OCI-M2 (cell line): ENCODE results near the gene PCNA.

ENCODE experiments used
- DNase-seq: peaks from one replicate; lab custom pipeline; 2025; ENCODE audit not compliant: unreplicated experiment; lab: John Stamatoyannopoulos, UW

The PCNA gene

GRCh38 chr20:5119435-5120184, at the start of gene PCNA:
TSS of gene PCNA (minus strand) at chr20:5119958. CDS start at chr20:5119798, 160 bp downstream.
- peak; percentile 71 for DNase-seq

DNA sequence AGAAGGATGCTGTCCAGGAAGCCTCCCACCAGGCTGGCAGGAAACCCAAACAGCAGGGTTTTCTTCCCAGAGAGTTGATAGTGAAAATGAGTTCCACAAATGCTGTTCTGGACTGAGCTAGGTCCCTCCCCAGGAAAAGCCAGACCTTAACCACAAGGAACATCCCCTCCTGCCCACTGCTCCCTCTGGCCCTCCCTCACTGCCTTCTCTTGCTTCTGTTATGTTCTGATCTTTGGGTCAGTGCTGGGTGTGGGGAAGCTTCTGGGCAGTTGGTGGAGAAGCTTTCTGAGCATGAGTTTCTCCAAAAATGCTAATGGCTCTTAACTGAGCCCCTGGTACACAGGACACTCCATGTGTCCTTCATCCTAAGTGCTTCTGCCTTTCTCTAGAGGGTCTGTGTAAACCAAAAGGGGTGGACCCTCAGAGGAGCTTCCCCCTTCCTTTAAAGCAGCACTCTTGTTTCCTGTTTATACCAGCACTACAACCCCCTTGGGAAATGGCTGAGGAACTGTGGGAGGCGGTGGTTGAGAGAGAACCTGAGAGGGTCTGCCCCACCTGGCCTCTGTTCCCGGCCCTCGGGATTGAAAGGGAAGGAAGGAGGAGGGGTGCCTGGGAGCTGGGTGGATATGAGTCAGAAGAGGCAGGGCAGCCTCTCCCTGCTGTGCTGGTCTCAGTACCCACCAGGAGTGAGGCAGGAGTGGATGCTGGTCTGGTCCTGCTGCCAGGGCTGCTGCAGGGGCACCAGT, 49.1 kb upstream of the PCNA start:
- no peak for DNase-seq

DNA sequence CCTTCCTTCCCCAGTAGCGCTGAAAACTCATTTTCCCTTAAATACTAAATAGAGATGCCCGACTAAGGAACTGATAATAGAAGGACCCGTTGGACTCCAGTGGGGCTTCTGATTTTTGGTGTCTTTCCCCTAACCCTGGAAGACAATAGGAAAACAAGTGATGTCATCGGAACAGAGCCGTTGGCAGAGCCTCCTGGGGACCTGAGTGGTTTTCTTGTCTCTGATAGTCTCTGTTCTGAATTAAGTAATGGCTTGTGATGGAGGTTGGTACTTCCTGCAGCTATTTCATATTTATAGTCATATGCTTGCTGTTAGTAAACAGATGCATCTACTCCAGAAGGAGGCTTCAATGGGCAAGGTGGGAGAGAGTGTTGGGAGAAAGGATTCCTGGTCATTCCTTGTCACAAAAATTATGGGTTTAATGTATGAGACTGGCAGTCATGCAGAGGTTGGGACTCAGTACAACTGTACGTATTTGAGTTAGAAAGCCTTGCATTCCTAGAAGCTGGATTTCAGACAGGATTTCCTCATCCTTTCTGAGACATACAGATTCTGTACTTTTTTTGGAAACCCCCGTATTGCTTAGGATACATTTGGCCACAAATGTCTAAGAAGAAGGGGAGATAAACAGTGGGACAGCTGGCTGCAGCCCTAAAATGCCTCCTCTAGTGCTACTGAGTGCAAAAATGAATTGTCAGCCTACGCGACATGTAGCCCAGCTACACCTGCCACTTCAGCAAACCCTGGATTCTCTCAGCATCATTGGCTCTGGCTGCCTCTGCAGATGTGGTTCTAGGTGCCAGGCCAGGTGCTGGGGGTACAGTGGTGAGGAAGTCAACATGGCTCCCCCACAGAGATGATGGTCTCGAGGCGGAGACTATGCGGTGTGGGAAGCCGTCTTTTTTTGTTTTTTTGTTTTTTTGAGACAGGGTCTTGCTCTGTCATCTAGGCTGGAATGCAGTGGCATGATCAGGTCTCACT, 45.2 kb upstream of the PCNA start:
- DNase-seq = no peak

- no peak for DNase-seq
Observed at GRCh38 chr20:5161536-5162164, 41.9 kb upstream of the PCNA start.

DNA sequence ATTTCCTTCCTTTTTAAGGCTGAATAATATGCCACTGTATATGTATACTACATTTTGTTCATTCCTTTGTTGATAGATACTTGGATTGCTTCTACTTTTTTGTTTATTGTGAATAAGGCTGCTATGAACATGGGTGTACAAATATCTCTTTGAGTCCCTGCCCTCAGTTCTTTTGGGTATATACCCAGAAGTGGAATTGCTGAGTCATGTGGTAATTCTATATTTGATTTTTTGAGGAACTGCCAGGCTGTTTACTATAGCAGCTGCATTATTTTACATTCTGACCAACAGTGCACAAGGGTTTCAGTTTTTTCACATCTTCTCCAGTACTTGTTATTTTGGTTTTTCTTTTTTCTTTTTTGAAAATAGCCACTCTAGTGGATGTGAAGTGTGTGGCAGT, 41.1 kb upstream of the PCNA start:
- DNase-seq = no peak

DNA sequence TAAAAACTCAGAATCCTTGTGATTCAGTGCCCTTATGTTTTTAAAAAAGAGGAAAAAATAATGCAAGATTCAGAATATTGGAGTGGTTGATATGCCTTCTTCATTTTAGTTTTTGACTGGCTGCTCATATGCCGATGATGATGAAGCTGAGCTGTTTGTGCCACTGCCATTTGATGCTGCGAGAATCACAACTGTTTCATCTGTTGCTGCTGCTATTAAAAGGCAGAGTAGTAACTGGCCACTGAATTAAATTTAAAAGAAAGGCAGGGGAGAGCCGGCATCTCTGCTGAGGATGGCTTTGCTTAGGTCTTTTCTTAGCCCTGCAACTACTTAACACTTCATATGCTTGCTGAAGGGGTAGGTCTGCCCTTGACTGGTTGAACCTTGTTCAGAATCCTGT, 40.2 kb upstream of the PCNA start:
- DNase-seq = no peak

DNA sequence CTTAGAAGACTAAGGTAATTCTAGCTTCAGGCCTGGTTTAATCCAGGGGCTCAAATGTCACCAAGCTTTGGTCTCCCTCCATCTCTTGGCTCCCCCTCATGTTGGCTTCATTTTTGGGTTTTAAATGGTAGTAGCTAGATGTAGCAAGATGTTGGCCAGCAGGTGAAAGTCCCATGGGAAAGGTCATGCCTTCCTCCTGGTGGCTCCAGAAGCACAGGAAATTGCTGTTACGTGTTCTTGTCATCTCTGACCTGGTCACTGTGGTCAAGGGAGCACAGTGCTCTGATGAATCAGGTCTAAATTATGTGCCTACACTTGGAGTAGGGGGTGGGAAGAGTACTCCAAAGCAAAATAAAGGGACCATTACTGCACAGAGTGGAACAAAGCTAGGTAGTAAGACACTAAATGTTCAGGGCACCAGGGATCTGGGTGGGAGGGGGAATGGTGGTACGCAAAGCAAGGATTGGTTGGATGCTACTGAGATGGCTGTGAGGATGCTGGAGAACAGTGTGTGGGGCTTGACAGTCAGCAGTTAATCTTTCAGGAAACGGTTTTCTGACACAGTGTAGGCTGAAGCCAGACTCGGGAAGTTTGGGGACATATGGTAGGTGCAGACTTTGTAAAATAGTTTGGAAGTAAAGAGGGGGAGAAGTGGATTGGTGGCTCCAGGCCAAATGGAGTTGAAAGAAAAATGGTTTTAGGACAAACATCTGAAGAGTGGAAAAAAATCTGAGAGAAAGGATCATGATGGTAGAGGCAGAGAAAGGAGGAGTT, 37.1 kb upstream of the PCNA start:
- DNase-seq = no peak

GRCh38 chr20:5155404-5155803, 35.6 kb upstream of the PCNA start:
- no peak for DNase-seq

DNA sequence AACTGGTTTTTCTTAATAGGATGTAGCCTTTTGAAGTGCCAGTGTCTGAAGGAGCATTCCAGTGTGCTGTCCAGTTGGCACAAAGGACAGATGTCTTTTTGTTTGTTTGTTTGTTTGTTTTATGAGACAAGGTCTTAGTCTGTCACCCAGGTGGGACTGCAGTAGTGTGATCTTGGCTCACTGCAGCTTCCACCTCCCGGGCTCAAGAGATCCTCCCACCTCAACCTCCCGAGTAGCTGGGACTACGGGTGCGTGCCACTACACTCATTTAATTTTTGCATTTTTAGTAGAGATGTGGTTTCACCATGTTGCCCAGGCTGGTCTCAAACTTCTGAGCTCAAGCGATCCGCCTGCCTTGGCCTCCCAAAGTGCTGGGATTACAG, 34.8 kb upstream of the PCNA start:
- no peak for DNase-seq

- DNase-seq = no peak
Observed at GRCh38 chr20:5153612-5154542, 34.1 kb upstream of the PCNA start.

- no peak for DNase-seq
Observed at GRCh38 chr20:5153152-5153467, 33.4 kb upstream of the PCNA start.

DNA sequence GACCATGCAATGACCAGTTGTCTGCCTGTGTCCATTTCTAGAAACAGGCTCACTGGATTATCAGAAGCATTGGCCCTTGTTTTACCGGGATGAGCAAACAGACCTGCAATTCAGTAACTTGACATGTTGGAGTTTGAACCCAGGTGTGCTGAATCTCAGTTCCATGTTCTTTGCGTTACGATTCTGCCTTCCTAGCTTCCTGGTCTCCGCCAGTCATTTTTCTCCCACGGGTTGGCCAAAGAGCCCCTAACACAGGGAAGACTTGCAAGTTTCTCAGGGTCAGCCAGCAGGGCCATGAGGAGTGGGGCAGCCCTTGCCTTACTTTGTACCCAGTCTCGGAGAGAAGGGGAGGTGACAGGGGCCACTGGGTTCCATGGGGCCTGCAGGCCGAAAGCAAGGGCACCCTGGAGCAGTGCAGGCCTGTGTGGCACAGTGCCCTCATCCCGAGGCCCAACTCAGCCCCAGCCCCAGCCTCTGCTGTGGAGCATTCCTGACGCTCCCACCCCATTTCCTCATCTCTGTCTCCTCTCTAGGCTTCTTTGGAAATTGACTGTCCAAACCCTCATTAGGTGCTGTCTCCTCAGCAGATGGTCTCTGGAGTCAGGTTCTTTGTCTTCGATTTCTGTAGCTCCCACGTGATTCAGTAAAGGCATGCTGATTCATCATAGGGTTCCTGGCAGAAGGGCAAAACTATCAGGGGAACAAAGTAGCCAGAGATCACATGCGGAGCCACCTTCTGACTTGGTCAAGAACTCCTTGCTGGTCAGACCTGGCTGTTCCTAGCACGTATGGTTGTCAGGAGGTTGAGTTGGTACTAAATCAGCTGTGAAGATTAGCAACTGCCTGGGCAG, 30.7 kb upstream of the PCNA start:
- DNase-seq = no peak

DNA sequence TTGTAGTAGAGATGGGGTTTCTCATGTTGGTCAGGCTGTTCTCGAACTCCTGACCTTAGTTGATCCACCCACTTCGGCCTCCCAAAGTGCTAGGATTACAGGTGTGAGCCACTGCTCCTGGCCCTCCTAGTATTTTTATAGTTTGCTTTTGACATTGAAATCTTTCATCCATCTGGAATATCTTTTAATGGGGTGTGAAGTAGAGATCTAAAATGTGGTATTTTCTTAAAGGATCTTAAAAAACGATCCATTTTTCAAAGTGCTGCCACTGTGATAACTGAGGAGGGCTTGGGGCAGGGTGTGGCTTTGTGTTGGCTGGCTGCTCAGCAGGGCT, 30.1 kb upstream of the PCNA start:
- DNase-seq = no peak

DNA sequence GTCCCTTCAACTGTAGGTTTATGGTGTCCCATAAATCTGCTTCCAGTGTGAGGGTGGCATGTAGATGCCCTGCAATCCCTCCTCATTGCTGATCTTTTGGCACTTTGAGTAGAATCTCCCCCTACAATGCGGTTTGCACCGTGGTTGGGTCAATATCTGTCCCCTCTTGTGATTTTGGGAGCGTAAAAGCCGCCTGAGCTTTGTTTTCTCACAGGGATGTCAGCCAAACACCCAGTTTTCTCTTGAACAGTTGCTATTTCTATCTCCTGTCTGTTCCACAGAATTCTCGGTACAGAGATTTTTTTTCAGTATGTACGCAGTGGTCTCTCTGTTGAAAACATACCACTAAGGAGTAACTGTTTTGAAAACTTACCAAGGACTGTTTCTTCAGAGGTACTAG, 28.8 kb upstream of the PCNA start:
- no peak for DNase-seq

DNA sequence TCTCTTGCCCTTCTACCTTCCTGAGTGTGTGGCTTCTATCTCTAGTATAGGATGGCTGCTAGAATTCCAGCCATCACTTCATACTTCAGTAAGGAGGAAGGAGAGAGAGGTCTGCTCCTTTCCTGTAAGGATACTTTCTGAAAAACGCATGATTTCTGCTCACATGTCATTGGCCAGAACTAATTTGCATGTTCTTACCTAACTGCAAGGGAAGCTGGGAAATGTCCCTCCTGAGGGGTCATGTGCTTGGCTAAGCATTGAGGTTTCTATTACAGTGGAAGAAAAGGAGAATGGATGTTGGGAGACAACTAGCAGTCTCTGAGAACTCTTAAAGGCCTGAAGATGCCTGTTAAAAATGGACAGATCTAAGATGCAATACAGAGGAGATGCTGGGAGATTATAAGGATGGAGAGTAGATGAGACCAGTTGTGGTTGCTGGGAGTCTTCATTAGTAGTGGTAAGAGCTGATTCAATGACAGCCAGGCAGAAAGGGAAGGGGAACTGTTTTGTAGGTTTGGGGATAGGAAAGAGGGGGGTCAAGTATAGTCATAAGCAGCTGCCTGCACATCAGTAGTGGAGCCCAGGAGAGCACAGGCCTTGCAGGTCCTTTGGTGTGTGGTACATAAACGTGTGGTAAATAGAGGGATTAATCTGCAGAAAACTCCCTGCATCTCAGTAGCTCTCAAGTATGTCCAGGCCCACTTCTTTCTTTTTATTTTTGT, 27.3 kb upstream of the PCNA start:
- DNase-seq = no peak

DNA sequence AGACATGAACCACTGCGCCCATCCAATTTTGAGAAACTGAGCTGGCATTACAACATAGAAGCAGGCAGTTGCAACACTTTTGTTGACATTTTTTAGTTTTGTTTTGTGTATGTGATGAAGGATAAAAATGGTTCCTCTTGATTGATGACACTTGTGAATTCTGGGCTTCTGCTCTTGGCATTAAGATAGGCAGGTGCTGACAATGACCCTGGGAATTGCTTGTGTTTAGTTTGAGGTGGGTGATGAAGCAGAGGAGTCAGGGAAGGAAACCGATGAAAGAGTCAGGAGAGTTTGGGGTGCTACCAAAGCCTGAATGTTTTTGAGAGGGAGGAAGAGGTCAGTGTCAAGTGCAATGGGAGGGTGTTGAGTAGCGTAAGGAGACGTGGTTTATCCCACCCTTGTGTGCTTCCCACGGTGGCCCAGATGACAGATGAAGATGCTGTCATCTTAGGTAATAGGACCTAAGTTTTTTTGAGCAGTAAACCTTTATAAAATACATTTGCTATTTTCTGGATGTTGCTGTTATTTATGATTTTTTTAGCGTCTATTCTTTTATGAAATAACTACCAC, 26.4 kb upstream of the PCNA start:
- DNase-seq = no peak

DNA sequence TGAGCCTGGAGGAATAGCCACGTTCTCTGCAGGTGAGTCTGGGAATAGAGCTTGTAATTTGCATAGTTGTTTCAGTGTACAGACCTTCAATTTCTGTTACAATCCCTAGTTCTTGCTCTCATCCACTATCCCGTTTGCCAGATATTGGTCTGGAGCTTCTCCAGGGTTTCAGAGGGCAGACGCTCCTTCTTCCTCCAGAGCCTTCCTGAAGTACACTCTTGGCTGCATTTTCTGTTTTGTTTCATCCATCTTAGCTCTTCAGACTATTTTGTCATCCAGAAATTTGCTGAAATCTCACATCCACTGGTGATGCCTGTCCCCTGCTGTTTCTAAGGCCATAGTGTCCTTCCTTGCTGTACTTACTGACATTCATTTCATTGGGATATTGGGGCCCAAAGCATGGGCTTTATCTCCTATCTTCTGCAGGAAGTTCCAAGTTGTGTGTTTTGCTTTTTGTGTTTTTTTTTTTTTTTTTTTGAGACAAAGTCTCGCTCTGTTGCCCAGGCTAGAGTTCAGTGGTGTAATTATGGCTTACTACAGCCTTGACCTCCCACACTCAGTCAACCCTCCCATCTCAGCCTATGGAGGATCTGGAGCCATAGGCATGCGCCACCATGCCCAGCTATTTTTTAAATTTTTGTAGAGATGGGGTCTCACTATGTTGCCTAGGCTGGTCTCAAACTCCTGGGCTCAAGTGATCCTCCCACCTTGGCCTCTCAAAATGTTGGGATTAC, 25.8 kb upstream of the PCNA start:
- DNase-seq = no peak
